Muscle layer of colon (tissue), 2 donors: ENCODE data around the gene TMEM92.

Experiments used
- H3K27ac ChIP-seq: one replicate; pipeline ENCODE4 v1.7.0; 2013; ENCODE audit warnings: low read depth, mild to moderate bottlenecking, low read length, moderate library complexity
- H3K27me3 ChIP-seq, 2 donors: one replicate each; pipeline ENCODE4 v1.7.0; 2013; ENCODE audit warnings: low read length in 2 of 2, mild to moderate bottlenecking in 2 of 2; ENCODE audit not compliant: insufficient read depth in 2 of 2, control insufficient read depth in 1 of 2
- H3K36me3 ChIP-seq: one replicate; pipeline ENCODE4 v1.7.0; 2013; ENCODE audit warnings: mild to moderate bottlenecking, low read length; ENCODE audit not compliant: insufficient read depth
- H3K4me1 ChIP-seq: one replicate; pipeline ENCODE4 v1.7.0; 2013; ENCODE audit warnings: mild to moderate bottlenecking, low read length; ENCODE audit not compliant: insufficient read depth
- H3K4me3 ChIP-seq, 2 donors: one replicate each; pipeline ENCODE4 v1.7.0; 2013; ENCODE audit warnings: low read length in 2 of 2, low read depth in 1 of 2, mild to moderate bottlenecking in 1 of 2, moderate library complexity in 1 of 2
- H3K9ac ChIP-seq: one replicate; pipeline ENCODE4 v1.7.0; 2013; ENCODE audit warnings: low read length
- H3K9me3 ChIP-seq: one replicate; pipeline ENCODE4 v1.7.0; 2013; ENCODE audit warnings: mild to moderate bottlenecking, low read length
- donor health status: abdominal sarcoma.
- donor health status: Adenocarcinoma of cecum.

The TMEM92 gene

GRCh38 chr17:50264263-50265113 is 9.8 kb upstream of the TMEM92 start:
- H3K27ac ChIP-seq, result peak overlapping the region; percentile 72
- H3K9ac ChIP-seq, result peak overlapping the region; percentile 1
- peaks cover 66% of the 10 kb centered on the region for H3K4me1 ChIP-seq
- H3K4me3 ChIP-seq, result peak overlapping the region in 1 of 2 donors; percentile 13
- no peaks in the 10 kb centered on the region for H3K36me3 ChIP-seq
- no peaks in the 10 kb centered on the region for H3K9me3 ChIP-seq
- no peaks in the 10 kb centered on the region for H3K27me3 ChIP-seq

DNA sequence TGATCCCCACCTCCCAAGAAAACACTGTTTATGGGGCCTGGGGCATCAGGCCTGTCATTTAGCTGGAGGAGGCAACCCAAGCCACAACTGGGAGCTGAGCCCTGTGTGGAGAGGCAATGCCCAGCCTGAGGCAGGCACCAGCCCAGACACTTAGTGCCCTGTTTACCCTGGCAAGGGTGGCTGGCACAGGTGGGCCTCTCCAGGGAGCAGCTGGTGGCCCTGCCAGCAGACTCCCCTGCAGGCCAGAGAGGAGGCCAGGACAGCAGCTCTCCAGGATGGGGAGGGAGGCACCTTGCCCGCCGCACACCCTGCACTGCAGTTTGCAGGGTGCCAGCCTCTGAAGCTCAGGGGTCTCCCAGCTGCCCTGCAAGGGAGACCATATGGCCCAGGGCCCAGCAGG is 9.1 kb upstream of the TMEM92 start:
- Histone ChIP-seq H3K9me3 (no peaks in the 10 kb centered on the region), H3K36me3 (no peaks in the 10 kb centered on the region), H3K27ac (peak overlapping the region; percentile 21), H3K9ac (no peak overlapping the region), H3K4me1 (peaks cover 66% of the 10 kb centered on the region), H3K27me3 (no peaks in the 10 kb centered on the region), H3K4me3 (no peak overlapping the region)

GRCh38 chr17:50265690-50266315 is 8.5 kb upstream of the TMEM92 start:
- Histone ChIP-seq H3K4me1 (peaks cover 67% of the 10 kb centered on the region), H3K27me3 (no peaks in the 10 kb centered on the region), H3K36me3 (no peaks in the 10 kb centered on the region), H3K27ac (peak overlapping the region; percentile 70), H3K4me3 (no peak overlapping the region), H3K9me3 (no peaks in the 10 kb centered on the region), H3K9ac (no peak overlapping the region)

DNA sequence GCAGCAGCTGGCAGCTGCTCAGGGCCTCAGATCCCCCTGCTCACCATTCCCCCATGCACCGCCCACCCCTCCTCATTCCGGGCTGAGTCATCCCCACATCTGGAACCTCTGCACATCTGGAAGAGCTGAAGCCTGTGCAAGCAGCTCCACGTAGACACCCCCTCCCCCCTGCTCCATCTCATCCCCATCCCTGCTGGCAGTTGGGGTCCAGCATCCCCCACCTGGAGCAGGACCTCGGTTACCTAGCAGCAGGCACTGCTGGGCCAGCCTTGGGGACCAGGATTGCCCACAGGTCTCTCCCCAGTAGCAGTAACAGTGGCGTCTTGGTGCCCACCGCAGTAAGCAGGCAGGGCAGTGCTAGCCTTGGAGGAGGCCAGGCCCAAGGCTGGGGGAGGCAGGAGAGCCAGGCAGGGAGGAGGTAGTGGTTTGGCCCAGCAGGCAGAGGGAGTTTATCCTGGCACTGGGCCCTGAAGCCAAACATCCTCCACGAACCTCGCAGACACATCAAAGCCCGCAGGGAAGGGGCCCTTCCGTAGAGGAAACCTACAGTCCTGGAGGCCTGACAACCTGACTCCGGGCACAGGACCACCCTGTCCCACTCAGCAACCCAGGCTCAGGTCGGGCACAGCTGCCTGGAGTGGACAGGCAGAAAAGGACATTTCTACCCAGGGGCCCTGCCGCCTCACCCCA is 7.7 kb upstream of the TMEM92 start:
- Histone ChIP-seq H3K9ac (no peak overlapping the region), H3K27ac (peak overlapping the region; percentile 70), H3K4me1 (peaks cover 70% of the 10 kb centered on the region), H3K4me3 (peak overlapping the region; percentile 22 to 49), H3K36me3 (no peaks in the 10 kb centered on the region), H3K9me3 (no peaks in the 10 kb centered on the region), H3K27me3 (no peaks in the 10 kb centered on the region)

- H3K4me3 ChIP-seq, result peak overlapping the region in 1 of 2 donors; percentile 49
- no peaks in the 10 kb centered on the region for H3K9me3 ChIP-seq
- no peaks in the 10 kb centered on the region for H3K27me3 ChIP-seq
- H3K9ac ChIP-seq, result no peak overlapping the region
- H3K4me1 ChIP-seq, result peaks cover 74% of the 10 kb centered on the region
- peak overlapping the region; percentile 70 for H3K27ac ChIP-seq
- no peaks in the 10 kb centered on the region for H3K36me3 ChIP-seq
These were observed 7.0 kb upstream of the TMEM92 start for GRCh38 chr17:50267074-50267841.

- H3K4me3 ChIP-seq, result no peak overlapping the region
- peak overlapping the region; percentile 31 for H3K27ac ChIP-seq
- H3K36me3 ChIP-seq, result no peaks in the 10 kb centered on the region
- H3K27me3 ChIP-seq, result no peaks in the 10 kb centered on the region
- H3K9me3 ChIP-seq, result no peaks in the 10 kb centered on the region
- peaks cover 78% of the 10 kb centered on the region for H3K4me1 ChIP-seq
- H3K9ac ChIP-seq, result no peak overlapping the region
These were observed 6.2 kb upstream of the TMEM92 start for GRCh38 chr17:50268026-50268425.

DNA sequence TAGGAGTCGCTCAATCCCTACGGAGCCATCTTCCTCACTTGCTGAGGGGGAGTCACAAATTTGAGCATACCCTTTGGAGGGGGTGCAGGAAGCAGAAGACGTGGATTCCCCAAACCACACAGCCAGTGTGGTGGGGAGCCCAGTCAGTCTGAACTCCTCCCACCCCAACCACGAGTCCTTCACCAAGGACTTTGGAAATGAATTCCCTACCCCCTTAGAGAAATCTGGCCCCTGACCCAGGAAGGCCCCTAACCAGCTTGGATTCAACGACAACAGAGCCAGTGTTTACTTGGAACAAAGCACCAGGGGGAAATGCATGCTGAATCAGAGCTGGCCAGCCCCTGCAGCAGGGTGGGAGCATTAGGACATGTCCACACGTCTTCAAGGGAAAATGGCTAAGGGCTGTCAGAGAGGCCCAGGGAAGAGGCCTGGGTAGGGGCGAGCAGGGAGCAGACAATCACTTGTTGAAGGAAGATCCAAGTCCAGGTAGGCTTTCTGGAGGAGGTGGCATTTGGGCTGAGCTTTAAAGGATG is 5.5 kb upstream of the TMEM92 start:
- Histone ChIP-seq H3K4me3 (no peak overlapping the region), H3K9ac (no peak overlapping the region), H3K27ac (no peak overlapping the region), H3K4me1 (peaks cover 78% of the 10 kb centered on the region), H3K27me3 (no peaks in the 10 kb centered on the region), H3K9me3 (no peaks in the 10 kb centered on the region), H3K36me3 (no peaks in the 10 kb centered on the region)

DNA sequence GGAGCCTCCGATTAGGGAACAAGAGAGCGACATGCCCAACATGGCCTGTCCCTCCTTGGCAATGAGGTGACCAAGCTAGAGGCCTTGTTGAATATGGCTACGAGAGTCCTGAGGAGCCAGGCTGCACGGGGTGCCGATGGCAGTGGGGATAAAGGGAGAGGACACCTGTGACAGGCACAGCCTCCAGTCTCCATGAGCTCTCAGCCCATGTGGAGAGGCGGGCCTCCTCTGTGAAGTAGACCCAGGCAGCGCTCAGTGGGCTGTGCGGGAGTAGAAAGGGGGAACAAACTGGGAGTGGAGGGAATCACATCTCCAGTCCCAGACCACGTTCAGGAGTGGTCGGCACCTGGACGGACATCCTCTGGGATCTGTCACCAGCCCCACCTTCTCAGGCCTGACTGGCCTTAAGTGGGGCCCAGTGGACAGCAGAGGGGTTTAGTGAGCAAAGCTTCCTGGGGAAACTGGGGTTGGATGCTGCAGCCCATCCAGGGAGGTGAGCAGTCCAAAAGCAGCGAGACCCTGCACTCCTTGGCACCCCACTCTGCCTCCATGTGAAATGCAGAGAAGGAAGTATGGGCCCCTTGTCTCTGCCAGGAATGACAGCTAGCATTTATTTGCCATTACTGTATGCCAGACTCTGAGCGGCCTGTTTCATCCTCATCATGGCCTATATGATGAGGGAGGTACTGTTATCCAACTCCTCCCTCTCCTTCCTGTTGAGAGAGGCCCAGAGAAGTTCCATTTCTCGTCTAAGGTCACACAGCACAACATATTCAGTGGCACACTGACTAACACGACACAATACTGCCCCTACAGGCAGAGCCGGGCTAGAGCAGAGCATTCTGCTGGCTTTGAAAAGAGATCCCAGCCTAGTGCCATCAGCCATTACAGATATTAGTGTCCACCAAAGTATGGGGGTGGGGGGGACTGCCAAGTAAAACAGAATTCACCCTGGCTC is 4.5 kb upstream of the TMEM92 start:
- Histone ChIP-seq H3K4me3 (peak overlapping the region in 1 of 2 donors; percentile 13), H3K27me3 (no peaks in the 10 kb centered on the region), H3K9me3 (no peaks in the 10 kb centered on the region), H3K27ac (peak overlapping the region; percentile 70), H3K36me3 (no peaks in the 10 kb centered on the region), H3K4me1 (peaks cover 69% of the 10 kb centered on the region), H3K9ac (peak overlapping the region; percentile 16)

- Histone ChIP-seq H3K36me3 (no peaks in the 10 kb centered on the region), H3K9ac (no peak overlapping the region), H3K27me3 (no peaks in the 10 kb centered on the region), H3K4me1 (peaks cover 59% of the 10 kb centered on the region), H3K4me3 (peak overlapping the region in 1 of 2 donors; percentile 13), H3K27ac (peak overlapping the region; percentile 70), H3K9me3 (no peaks in the 10 kb centered on the region)
These were observed 3.6 kb upstream of the TMEM92 start for GRCh38 chr17:50270435-50271362.
